IMR-90 (cell line): ENCODE results near the gene ATG4A. TPM values are rescaled to one million over a fixed set of nuclear protein-coding genes. Genes with fewer than 3 reads are reported as not detected.

Experiments
- ATAC-seq: fragments of 200-7000 bp; cut with Tn5 transposase; 2 replicates; pipeline ENCODE4 v1.9.1; 2020; ENCODE audit warnings: low read depth, mild to moderate bottlenecking, moderate library complexity
- BruUV-seq: library from RNA; stranded (reverse); fragments of 400-500 nt; replicated peaks from 2 replicates; lab custom pipeline; 2021; lab: Mats Ljungman, UMichigan
- CTCF ChIA-PET: fragments of 300-600 bp; formaldehyde crosslinking; extraction: SDS; loops from one replicate; lab custom pipeline; 2021; ENCODE audit warnings: antibody characterized with exemption; lab: Yijun Ruan, JAX
- POLR2A ChIA-PET: fragments of 300-600 bp; sonication (Branson Sonifier 250); formaldehyde crosslinking; loops from one replicate; lab custom pipeline; 2022; ENCODE audit warnings: antibody characterized with exemption; ENCODE audit not compliant: unreplicated experiment; lab: Charles Lee
- DNase-seq: peaks from one replicate; pipeline ENCODE4 v3.0.0; 2013
- H2AFZ ChIP-seq: replicated peaks from 2 replicates; pipeline ENCODE3; 2013; ENCODE audit warnings: low read length, mild to moderate bottlenecking; ENCODE audit not compliant: poor library complexity
- H2AK5ac ChIP-seq: 2 replicates; pipeline ENCODE4 v1.6.1; 2013; ENCODE audit warnings: low read depth, low read length, inconsistent platforms
- H2AK9ac ChIP-seq: replicated peaks from 2 replicates; pipeline ENCODE3; 2013; ENCODE audit warnings: mild to moderate bottlenecking, low read depth, low read length, moderate library complexity; ENCODE audit not compliant: poor library complexity
- H2BK120ac ChIP-seq: 2 replicates; pipeline ENCODE4 v1.6.1; 2013; ENCODE audit warnings: low read depth, low read length, inconsistent platforms
- H2BK15ac ChIP-seq: 3 replicates; pipeline ENCODE4 v1.6.1; 2013; ENCODE audit warnings: low read depth, low read length, inconsistent platforms
- H2BK20ac ChIP-seq: 2 replicates; pipeline ENCODE4 v1.6.1; 2013; ENCODE audit warnings: low read depth, mild to moderate bottlenecking, inconsistent platforms, low read length, moderate library complexity
- H2BK5ac ChIP-seq: 2 replicates; pipeline ENCODE4 v1.6.1; 2013; ENCODE audit warnings: mild to moderate bottlenecking, low read depth, low read length, inconsistent platforms; ENCODE audit not compliant: poor library complexity, severe bottlenecking
- H3K14ac ChIP-seq: replicated peaks from 2 replicates; pipeline ENCODE4 v1.6.1; 2013; ENCODE audit warnings: low read depth, low read length, inconsistent platforms
- H3K18ac ChIP-seq: 2 replicates; pipeline ENCODE4 v1.6.1; 2013; ENCODE audit warnings: low read depth, low read length, control low read depth
- H3K23ac ChIP-seq: 2 replicates; pipeline ENCODE4 v1.6.1; 2013; ENCODE audit warnings: low read depth, low read length, inconsistent platforms
- H3K27ac ChIP-seq: 2 replicates; pipeline ENCODE4 v1.5.1; 2013; ENCODE audit warnings: mild to moderate bottlenecking, control low read depth, low read length; ENCODE audit not compliant: insufficient read depth
- H3K27me3 ChIP-seq: 2 replicates; pipeline ENCODE4 v1.6.1; 2013; ENCODE audit warnings: low read length; ENCODE audit not compliant: control insufficient read depth, insufficient read depth
- H3K36me3 ChIP-seq: 2 replicates; pipeline ENCODE4 v1.6.1; 2013; ENCODE audit warnings: low read length, mixed read lengths; ENCODE audit not compliant: control insufficient read depth, insufficient read depth
- H3K4ac ChIP-seq: 2 replicates; pipeline ENCODE4 v1.6.1; 2013; ENCODE audit warnings: low read depth, low read length, inconsistent platforms
- H3K4me1 ChIP-seq: 2 replicates; pipeline ENCODE4 v1.6.1; 2013; ENCODE audit warnings: low read length, mixed read lengths; ENCODE audit not compliant: control insufficient read depth, insufficient read depth
- H3K4me2 ChIP-seq: 2 replicates; pipeline ENCODE4 v1.6.1; 2013; ENCODE audit warnings: low read depth, mild to moderate bottlenecking, control low read depth, low read length, moderate library complexity
- H3K4me3 ChIP-seq: 2 replicates; pipeline ENCODE4 v1.5.1; 2013; ENCODE audit warnings: low read depth, mild to moderate bottlenecking, control low read depth, low read length, moderate library complexity; ENCODE audit not compliant: insufficient read depth
- H3K56ac ChIP-seq: 2 replicates; pipeline ENCODE4 v1.6.1; 2013; ENCODE audit warnings: low read length, inconsistent platforms; ENCODE audit not compliant: insufficient read depth; ENCODE audit errors: extremely low read depth
- H3K79me1 ChIP-seq, 2 experiments: 2 replicates each; pipeline ENCODE4 v1.6.1; 2013; ENCODE audit warnings: low read length in 2 of 2, inconsistent platforms in 1 of 2, low read depth in 1 of 2
- H3K9ac ChIP-seq: 2 replicates; pipeline ENCODE4 v1.6.1; 2013; ENCODE audit warnings: low read depth, low read length, control low read depth
- H3K9me1 ChIP-seq: 2 replicates; pipeline ENCODE4 v1.6.1; 2013; ENCODE audit warnings: low read length, inconsistent platforms; ENCODE audit not compliant: insufficient read depth
- H3K9me3 ChIP-seq: 2 replicates; pipeline ENCODE4 v1.6.1; 2013; ENCODE audit warnings: low read length; ENCODE audit not compliant: control insufficient read depth, insufficient read depth
- H4K20me1 ChIP-seq: 2 replicates; pipeline ENCODE4 v1.6.1; 2013; ENCODE audit warnings: low read length, inconsistent platforms; ENCODE audit not compliant: insufficient read depth
- H4K5ac ChIP-seq: 2 replicates; pipeline ENCODE4 v1.6.1; 2013; ENCODE audit warnings: mild to moderate bottlenecking, low read depth, low read length, control low read depth
- H4K8ac ChIP-seq, 2 experiments: 2 replicates each; pipeline ENCODE4 v1.6.1; 2013; ENCODE audit warnings: low read depth in 2 of 2, low read length in 2 of 2, control low read depth in 1 of 2, inconsistent platforms in 1 of 2
- H4K91ac ChIP-seq: 2 replicates; pipeline ENCODE4 v1.6.1; 2013; ENCODE audit warnings: low read depth, low read length, inconsistent platforms; ENCODE audit not compliant: insufficient read depth
- BHLHE40 ChIP-seq: fragments of 150-350 bp; IDR thresholded peaks from 2 replicates; pipeline ENCODE4 v1.6.1; 2016; ENCODE audit warnings: mild to moderate bottlenecking, low read depth, low read length
- CEBPB ChIP-seq: IDR thresholded peaks from 2 replicates; pipeline ENCODE4 v1.6.1; 2012; ENCODE audit warnings: low read depth, low read length, improper control_type of control experiment
- ELK1 ChIP-seq: fragments of 150-350 bp; IDR thresholded peaks from 2 replicates; pipeline ENCODE4 v1.6.1; 2016; ENCODE audit warnings: low read depth, mild to moderate bottlenecking, low read length, moderate library complexity, borderline replicate concordance
- FOS ChIP-seq: fragments of 150-350 bp; IDR thresholded peaks from 2 replicates; pipeline ENCODE4 v1.6.1; 2016; ENCODE audit warnings: low read depth, low read length
- MAFK ChIP-seq: IDR thresholded peaks from 2 replicates; pipeline ENCODE4 v1.6.1; 2012; ENCODE audit warnings: low read depth, low read length, improper control_type of control experiment
- MAZ ChIP-seq: IDR thresholded peaks from 2 replicates; pipeline ENCODE4 v1.6.1; 2012; ENCODE audit warnings: low read depth, mild to moderate bottlenecking, low read length, improper control_type of control experiment, moderate library complexity, borderline replicate concordance
- MXI1 ChIP-seq: IDR thresholded peaks from 2 replicates; pipeline ENCODE4 v1.6.1; 2012; ENCODE audit warnings: low read depth, mild to moderate bottlenecking, low read length, moderate library complexity, borderline replicate concordance
- NFE2L2 ChIP-seq: fragments of 150-350 bp; IDR thresholded peaks from 2 replicates; pipeline ENCODE4 v1.6.1; 2016; ENCODE audit warnings: low read depth, mild to moderate bottlenecking, low read length
- POLR2A ChIP-seq: IDR thresholded peaks from 2 replicates; pipeline ENCODE4 v1.6.1; 2012; ENCODE audit warnings: mild to moderate bottlenecking, low read depth, low read length
- RFX5 ChIP-seq: IDR thresholded peaks from 2 replicates; pipeline ENCODE4 v1.8.0; 2012; ENCODE audit warnings: low read depth, mild to moderate bottlenecking, low read length, moderate library complexity
- SMC3 ChIP-seq: fragments of 150-350 bp; IDR thresholded peaks from 2 replicates; pipeline ENCODE4 v1.6.1; 2016; ENCODE audit warnings: low read depth, mild to moderate bottlenecking, antibody characterized with exemption, low read length, moderate library complexity
- WGBS, 2 experiments: methylation state at CpG; one replicate each; pipeline versions ENCODE4 v1.1.5 to v1.1.7; 2013; ENCODE audit warnings: missing lambda C conversion rate in 2 of 2; ENCODE audit not compliant: insufficient read length in 1 of 2; ENCODE audit errors: extremely low coverage in 2 of 2; 5-methylcytosine and 5-hydroxymethylcytosine counted together
- dilution Hi-C: fragments of 300-500 bp; cut with HindIII; formaldehyde crosslinking; loops from one replicate; pipeline ENCODE4 v1.14.3; 2018; ENCODE audit warnings: low sequenced_read_pairs; ENCODE audit not compliant: unreplicated experiment
- in situ Hi-C: fragments of 300-500 bp; cut with MboI; formaldehyde crosslinking; loops from 3 replicates; pipeline ENCODE4 v1.14.3; 2019; ENCODE audit warnings: low sequenced_read_pairs, inconsistent platforms, mixed read lengths
- intact Hi-C: fragments of 100-400 bp; cut with micrococcal nuclease; formaldehyde crosslinking; loops from 2 replicates; pipeline ENCODE4 v1.10.0; 2022
- polyA plus RNA-seq, 3 experiments: library from polyadenylated mRNA; depleted of rRNA; stranded (reverse); fragments of >200 nt; gene quantifications; 2 replicates each; pipeline ENCODE4 v1.2.3, GENCODE V29; 2012; ENCODE audit warnings: low replicate concordance in 1 of 3
- total RNA-seq: library from RNA; depleted of rRNA; stranded (reverse); fragments of >200 nt; gene quantifications from 2 replicates; pipeline ENCODE4 v1.2.3, GENCODE V29; 2012
- TF ChIP-seq, protein P1 (sequence below): conservative IDR thresholded peaks from 2 replicates; pipeline ENCODE4 v1.5.1; 2012; ENCODE audit warnings: mild to moderate bottlenecking, low read depth, low read length, improper control_type of control experiment
- TF ChIP-seq, protein P2 (sequence below): fragments of 150-350 bp; IDR thresholded peaks from 2 replicates; pipeline ENCODE4 v1.6.1; 2017; ENCODE audit warnings: mild to moderate bottlenecking, antibody characterized with exemption, low read length, low read depth

Gene ATG4A
- total and polyA plus RNA-seq, 2 of the 4 experiments (the other 2 are of a cell fraction): 8.2 to 14.7 TPM

- 35% methylated on average over 3 of the region's 7 CpGs; no CpG with 5 or more reads in 1 of the 2 experiments for WGBS, 2 experiments
- no peak overlapping the region for H2AK5ac ChIP-seq
- H3K4ac ChIP-seq: no peak overlapping the region
- BruUV-seq: no TSS peak
- no peaks in the 10 kb centered on the region for H3K4me1 ChIP-seq
- dilution Hi-C loops (no loop called here), intact Hi-C loops (no loop called here), in situ Hi-C loops (no loop called here)
- H4K91ac ChIP-seq: no peak overlapping the region
- H3K18ac ChIP-seq: no peak overlapping the region
- H3K23ac ChIP-seq: no peak overlapping the region
- H2AFZ ChIP-seq: no peak overlapping the region
- no peak overlapping the region for H2BK120ac ChIP-seq
- no peak overlapping the region for H3K14ac ChIP-seq
- no peak for ATAC-seq
- H3K9ac ChIP-seq: no peak overlapping the region
- no peak overlapping the region for H3K56ac ChIP-seq
- TF ChIP-seq, protein P1, sequence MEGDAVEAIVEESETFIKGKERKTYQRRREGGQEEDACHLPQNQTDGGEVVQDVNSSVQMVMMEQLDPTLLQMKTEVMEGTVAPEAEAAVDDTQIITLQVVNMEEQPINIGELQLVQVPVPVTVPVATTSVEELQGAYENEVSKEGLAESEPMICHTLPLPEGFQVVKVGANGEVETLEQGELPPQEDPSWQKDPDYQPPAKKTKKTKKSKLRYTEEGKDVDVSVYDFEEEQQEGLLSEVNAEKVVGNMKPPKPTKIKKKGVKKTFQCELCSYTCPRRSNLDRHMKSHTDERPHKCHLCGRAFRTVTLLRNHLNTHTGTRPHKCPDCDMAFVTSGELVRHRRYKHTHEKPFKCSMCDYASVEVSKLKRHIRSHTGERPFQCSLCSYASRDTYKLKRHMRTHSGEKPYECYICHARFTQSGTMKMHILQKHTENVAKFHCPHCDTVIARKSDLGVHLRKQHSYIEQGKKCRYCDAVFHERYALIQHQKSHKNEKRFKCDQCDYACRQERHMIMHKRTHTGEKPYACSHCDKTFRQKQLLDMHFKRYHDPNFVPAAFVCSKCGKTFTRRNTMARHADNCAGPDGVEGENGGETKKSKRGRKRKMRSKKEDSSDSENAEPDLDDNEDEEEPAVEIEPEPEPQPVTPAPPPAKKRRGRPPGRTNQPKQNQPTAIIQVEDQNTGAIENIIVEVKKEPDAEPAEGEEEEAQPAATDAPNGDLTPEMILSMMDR: no peak
- TF ChIP-seq MAFK (no peak), POLR2A (no peak), RFX5 (no peak), FOS (no peak), MXI1 (no peak), BHLHE40 (no peak), SMC3 (no peak), MAZ (no peak), NFE2L2 (no peak), CEBPB (no peak), ELK1 (no peak)
- TF ChIP-seq, protein P2, sequence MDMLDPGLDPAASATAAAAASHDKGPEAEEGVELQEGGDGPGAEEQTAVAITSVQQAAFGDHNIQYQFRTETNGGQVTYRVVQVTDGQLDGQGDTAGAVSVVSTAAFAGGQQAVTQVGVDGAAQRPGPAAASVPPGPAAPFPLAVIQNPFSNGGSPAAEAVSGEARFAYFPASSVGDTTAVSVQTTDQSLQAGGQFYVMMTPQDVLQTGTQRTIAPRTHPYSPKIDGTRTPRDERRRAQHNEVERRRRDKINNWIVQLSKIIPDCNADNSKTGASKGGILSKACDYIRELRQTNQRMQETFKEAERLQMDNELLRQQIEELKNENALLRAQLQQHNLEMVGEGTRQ: no peak
- H4K20me1 ChIP-seq: no peaks in the 10 kb centered on the region
- DNase-seq: no peak
- ChIA-PET CTCF (no interaction called here), POLR2A (no interaction called here)
- H4K8ac ChIP-seq: no peak overlapping the region
- no peak overlapping the region for H3K27ac ChIP-seq
- H3K4me2 ChIP-seq: no peak overlapping the region
- no peak overlapping the region for H2BK5ac ChIP-seq
- no peak overlapping the region for H2BK20ac ChIP-seq
- no peak overlapping the region for H2BK15ac ChIP-seq
- H3K27me3 ChIP-seq: peaks cover 29% of the 10 kb centered on the region
- no peak overlapping the region for H3K4me3 ChIP-seq
- H2AK9ac ChIP-seq: no peak overlapping the region
- no peaks in the 10 kb centered on the region for H3K79me1 ChIP-seq
- no peaks in the 10 kb centered on the region for H3K9me3 ChIP-seq
- H4K5ac ChIP-seq: no peak overlapping the region
- H3K36me3 ChIP-seq: no peaks in the 10 kb centered on the region
- H3K9me1 ChIP-seq: no peaks in the 10 kb centered on the region; the same call in none of the 2 replicates
These were observed 86.5 kb downstream of the ATG4A start for GRCh38 chrX:108178143-108178498.
